Activated effector memory CD4-positive, alpha-beta T cell treated with Interleukin-2 at 50 U/mL for 16 hours (primary cell): ENCODE data around the gene IL31.

Experiments used
- DNase-seq: peaks from one replicate; pipeline ENCODE4 v3.0.0-alpha.2; 2020

The IL31 gene

GRCh38 chr12:122150127-122150681 is 23.8 kb downstream of the IL31 start:
- DNase-seq: no peak

GRCh38 chr12:122148657-122149056 is 25.4 kb downstream of the IL31 start:
- no peak for DNase-seq

GRCh38 chr12:122147514-122148290 is 26.3 kb downstream of the IL31 start:
- DNase-seq: no peak

- no peak for DNase-seq
Measured at GRCh38 chr12:122145505-122146330, 28.3 kb downstream of the IL31 start.

- DNase-seq: no peak
Measured at GRCh38 chr12:122144885-122145284, 29.1 kb downstream of the IL31 start.

DNA sequence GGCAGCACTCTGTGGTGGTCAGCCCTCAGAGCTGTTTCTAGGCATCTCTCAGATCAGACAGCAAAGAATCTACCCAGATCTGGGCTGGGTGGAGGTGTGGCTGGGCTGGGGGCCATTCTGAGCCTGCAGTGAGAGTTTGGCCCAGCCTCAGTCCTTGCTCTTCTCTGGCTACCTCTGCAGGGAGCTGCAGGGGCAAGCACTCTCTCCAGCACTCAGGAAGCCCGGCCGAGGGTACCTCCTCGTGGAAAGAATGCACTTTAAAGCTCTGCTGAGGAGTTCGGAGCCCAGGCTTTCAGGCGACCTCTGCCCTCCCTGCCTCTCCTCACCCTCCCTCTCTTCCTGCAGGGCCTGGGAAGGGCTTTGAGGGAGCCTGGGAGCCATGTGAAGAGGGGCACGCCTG is 31.2 kb downstream of the IL31 start:
- no peak for DNase-seq

DNA sequence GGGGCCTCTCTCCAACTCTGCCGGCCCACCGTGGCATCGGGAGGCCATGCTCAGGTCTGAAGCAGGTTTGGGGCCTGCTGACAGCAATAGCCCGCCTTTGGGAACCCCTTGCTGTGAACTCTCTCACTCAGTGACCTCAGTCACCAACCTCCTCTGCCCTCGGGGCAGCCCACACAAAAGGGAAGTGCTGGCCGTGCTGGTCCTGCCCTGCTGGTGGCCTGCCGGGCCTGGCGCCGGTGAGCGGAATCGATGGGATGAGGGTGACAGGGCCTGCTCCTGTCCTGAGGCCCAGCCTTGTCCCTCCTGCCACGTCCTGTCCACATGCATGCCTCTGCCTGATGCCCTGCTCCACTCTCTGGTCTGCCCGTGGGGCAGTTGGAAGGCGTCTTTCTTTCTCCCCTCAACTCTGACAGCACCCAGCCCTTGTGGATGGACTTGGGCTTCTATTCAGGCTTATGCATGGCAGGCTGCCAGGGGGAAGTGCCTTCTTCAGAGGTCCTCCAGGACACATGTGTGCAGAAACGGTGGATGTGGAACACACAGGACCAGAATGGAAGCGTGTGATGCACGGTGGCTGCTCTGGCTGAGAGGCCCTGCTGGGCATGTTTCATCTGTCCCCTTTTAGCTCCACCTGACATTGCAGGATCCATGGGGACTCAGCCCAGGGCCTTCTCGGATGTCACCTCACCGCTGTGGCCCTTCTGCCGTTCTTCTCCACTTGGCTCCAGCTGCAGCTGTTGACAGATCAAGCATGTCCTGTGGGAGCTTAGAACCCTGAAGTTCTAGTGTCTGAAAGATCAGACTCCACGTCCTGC is 31.9 kb downstream of the IL31 start:
- no peak for DNase-seq

DNA sequence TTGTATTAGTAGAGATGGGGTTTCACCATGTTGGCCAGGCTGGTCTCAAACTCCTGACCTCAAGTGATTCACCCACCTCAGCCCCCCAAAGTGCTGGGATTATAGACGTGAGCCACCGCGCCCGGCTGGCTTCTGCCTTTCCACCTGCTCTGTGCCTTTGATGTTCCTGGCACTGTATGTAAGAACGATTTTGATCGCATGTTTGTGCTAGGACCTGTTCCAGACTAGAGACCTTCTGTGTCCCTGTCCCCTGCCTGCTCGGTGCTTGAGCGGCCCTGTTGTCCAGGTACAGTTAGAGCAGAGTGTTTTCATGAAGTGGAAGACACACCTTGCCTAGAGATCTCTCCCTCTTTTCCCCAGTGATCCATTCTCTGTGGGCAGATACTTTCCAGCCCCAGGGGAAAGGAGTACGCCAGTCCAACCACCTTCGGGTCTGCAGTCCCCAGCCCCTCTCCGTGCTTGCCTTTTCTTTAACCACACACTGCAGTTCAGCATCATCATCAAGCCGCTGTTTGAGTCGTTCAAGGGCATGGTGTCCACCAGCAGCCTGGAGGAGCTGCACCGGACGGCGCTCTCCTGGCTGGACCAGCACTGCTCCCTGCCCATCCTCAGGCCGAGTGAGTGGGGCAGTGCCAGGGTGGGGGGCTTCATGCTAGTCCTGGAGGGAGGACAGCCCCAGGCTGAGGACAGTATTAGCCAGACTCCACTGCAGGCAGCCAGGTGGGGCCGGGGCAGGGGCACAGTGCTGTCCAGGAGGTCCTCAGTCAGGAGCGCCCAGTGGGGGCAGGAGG is 33.4 kb downstream of the IL31 start:
- DNase-seq: no peak

- no peak for DNase-seq
Measured at GRCh38 chr12:122139941-122140340, 34.1 kb downstream of the IL31 start.

- DNase-seq: no peak
Measured at GRCh38 chr12:122139266-122139665, 34.8 kb downstream of the IL31 start.

DNA sequence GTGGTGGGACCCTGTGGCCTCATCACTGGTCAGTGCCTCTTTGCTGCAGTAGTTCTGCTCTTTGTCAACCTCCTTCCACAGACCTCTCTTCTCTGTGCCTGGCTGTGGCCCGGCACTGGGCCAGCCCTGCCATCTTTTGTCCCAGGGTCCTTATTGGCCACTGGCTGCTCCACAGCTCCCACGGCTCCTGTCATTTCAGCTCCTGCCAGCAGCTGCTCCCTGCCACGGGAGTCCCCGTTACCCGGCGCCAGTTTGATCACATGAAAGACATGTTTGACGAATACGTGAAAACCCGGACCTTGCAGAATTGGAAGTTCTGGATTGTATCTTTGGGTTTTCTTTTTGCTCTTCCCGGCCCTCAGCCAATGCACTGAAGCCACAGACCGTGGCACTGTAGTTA is 35.4 kb downstream of the IL31 start:
- DNase-seq: no peak

GRCh38 chr12:122138181-122138580 is 35.8 kb downstream of the IL31 start:
- no peak for DNase-seq

- DNase-seq: no peak
Measured at GRCh38 chr12:122137681-122138080, 36.3 kb downstream of the IL31 start.

DNA sequence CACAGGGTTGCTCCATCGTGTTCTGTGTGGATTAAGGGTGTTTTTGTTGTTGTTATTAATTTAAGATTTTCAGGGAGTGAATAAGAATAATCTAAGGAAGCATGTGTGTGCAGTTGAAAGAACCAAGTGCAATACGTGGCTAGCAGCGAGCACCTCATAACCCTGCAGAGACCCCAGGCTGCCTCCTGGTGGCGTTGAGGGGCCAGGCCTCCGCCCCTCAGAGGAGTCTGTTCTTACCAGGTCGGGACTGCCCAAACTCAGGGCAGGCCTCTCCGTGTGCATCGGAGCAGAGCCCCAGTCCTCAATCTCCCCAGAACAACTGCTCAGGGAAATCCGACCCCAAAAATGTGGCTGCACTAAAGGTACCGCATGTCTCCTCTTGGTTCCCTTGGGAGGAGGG is 36.8 kb downstream of the IL31 start:
- DNase-seq: no peak

- DNase-seq: no peak
Measured at GRCh38 chr12:122135437-122136031, 38.5 kb downstream of the IL31 start.

- DNase-seq: no peak
Measured at GRCh38 chr12:122133192-122133950, 40.6 kb downstream of the IL31 start.

DNA sequence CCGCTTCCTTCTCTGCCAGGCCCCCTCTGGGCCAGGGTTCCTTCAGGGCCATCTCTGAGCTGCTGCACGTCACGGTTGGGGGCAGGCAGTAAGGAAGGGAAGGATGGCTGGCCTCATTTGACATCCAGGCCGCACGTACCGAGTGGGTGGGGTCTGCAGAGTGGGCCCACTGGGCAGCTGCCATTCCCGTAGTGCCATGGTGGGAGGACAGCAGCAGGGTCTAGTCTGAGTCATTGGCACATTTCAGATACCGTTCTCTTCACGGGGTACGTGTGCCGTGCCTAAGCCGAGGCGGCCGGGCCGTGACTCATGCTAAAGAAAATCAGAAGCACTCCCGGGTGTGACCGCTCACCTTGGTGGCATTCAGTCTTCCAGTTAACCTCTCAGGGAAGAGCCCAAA is 43.9 kb downstream of the IL31 start:
- DNase-seq: no peak

DNA sequence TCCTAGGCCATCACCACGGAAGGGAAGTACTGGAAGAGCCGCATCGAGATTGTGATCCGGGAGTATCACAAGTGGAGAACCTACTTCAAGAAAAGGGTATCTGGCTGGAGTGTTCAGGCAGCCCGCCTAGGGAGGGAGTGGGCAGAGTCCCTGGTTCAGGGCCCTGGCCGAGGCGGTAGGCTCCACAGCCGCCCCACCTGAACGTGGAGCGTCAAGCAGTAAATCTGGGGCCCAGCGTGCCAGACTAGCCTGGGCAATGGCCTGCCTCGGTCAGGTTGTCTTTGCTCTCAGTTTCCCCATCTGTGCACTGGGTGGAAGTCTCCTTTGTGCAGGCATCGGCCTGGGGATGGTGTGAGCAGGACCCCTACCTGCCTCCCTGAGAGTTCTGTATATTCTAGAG is 44.9 kb downstream of the IL31 start:
- no peak for DNase-seq

DNA sequence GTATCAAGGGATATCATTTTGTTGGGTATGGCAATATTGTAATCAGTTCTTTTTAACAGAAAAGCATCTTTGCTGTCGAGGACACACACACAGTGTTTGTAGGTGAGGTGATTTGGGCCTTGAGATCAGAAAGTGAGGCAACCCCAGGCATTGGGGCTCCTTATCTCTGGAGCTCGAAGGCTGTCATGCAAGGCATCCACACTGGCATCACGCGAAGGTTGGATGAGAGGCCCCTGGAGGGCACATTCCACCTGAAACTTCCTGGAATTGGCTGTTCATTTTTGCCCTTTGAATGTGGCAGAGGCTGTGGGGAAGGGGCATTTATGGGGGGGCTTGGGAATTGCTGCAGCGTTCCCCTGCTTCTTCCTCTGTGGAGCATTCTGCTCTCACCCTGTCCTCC is 45.5 kb downstream of the IL31 start:
- no peak for DNase-seq

DNA sequence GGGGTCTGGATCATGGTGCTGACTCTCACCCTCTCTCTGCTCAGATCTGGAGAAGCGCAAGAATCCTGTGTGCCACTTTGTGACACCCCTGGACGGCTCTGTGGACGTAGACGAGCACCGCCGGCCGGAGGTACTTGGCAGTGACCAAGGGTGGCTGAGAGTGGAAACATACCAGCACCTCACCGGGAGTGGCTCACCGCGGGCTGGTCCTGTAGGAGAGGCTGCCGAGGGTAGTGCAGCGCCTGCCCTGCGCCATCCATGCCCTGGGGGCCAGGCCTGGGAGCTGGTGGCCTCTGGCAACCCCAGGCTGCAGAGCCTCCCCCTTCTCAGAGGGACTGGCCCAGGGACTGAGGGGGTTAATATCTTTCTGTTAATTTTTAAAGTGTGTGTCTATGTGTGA is 46.2 kb downstream of the IL31 start:
- no peak for DNase-seq
